Measurements from ENCODE around the gene TDRD10.
A peak's percentile ranks its signal among the peaks of the same experiment; 100 is the strongest.
"Not testable (repeated sequence)": the region's sequence is repeated elsewhere in the genome, so short reads cannot be mapped to it uniquely, and the experiment has no call there.

Gene TDRD10

GRCh38 chr1:154481053-154481452 is 21.0 kb upstream of the TDRD10 start:
- peak; percentile 77 to 86 for DNase-seq

- DNase-seq, result no peak
Measured at GRCh38 chr1:154483941-154484803, 17.8 kb upstream of the TDRD10 start.

- DNase-seq, result no peak
Measured at GRCh38 chr1:154485106-154485505, 16.9 kb upstream of the TDRD10 start.

- DNase-seq, result no peak
Measured at GRCh38 chr1:154485910-154486496, 16.0 kb upstream of the TDRD10 start.

- not testable (repeated sequence) for DNase-seq
Measured at GRCh38 chr1:154486756-154487155, 15.3 kb upstream of the TDRD10 start.

- DNase-seq, result no peak
Measured at GRCh38 chr1:154488922-154489321, 13.1 kb upstream of the TDRD10 start.

- no peak for DNase-seq
Measured at GRCh38 chr1:154489695-154490274, 12.2 kb upstream of the TDRD10 start.

- no peak for DNase-seq
Measured at GRCh38 chr1:154490317-154490716, 11.7 kb upstream of the TDRD10 start.

- DNase-seq, result no peak
Measured at GRCh38 chr1:154492115-154492514, 9.9 kb upstream of the TDRD10 start.

- DNase-seq, result no peak
Measured at GRCh38 chr1:154493276-154493675, 8.7 kb upstream of the TDRD10 start.

- DNase-seq, result no peak
Measured at GRCh38 chr1:154495496-154496273, 6.3 kb upstream of the TDRD10 start.

GRCh38 chr1:154496383-154496782 is 5.6 kb upstream of the TDRD10 start:
- DNase-seq, result peak in 1 of 2 experiments; percentile 37

- no peak for DNase-seq
Measured at GRCh38 chr1:154497026-154497806, 4.8 kb upstream of the TDRD10 start.

- DNase-seq, result no peak
Measured at GRCh38 chr1:154499446-154499845, 2.6 kb upstream of the TDRD10 start.

GRCh38 chr1:154500533-154500932 is 1.5 kb upstream of the TDRD10 start:
- DNase-seq, result no peak

- peak in 1 of 2 experiments; percentile 6 for DNase-seq
Measured at GRCh38 chr1:154501423-154502065, 475 bp upstream of the TDRD10 start.

- DNase-seq, result no peak
Measured at GRCh38 chr1:154502744-154503115, 711 bp downstream of the TDRD10 start.

GRCh38 chr1:154503898-154504297 is 1.9 kb downstream of the TDRD10 start:
- no peak for DNase-seq

- no peak for DNase-seq
Measured at GRCh38 chr1:154512760-154513159, 10.7 kb downstream of the TDRD10 start.

GRCh38 chr1:154514066-154514553 is 12.1 kb downstream of the TDRD10 start:
- no peak for DNase-seq

- no peak for DNase-seq
Measured at GRCh38 chr1:154517661-154518060, 15.6 kb downstream of the TDRD10 start.

GRCh38 chr1:154519591-154519991 is 17.6 kb downstream of the TDRD10 start:
- no peak for DNase-seq

Measured in NCI-H524 (cell line).